Left kidney (tissue), 2 donors: Measurements from ENCODE around the gene TDRD12. TPM values are rescaled to one million over a fixed set of nuclear protein-coding genes. Genes with fewer than 3 reads are reported as not detected.
"Not testable (repeated sequence)": the region's sequence is repeated elsewhere in the genome, so short reads cannot be mapped to it uniquely, and the experiment has no call there.

Experiments used
- DNase-seq: peaks from one replicate; pipeline ENCODE4 v3.0.0-alpha.2; 2013
- polyA plus RNA-seq: library from polyadenylated mRNA; unstranded; fragments of 120-200 nt; gene quantifications from one replicate; pipeline ENCODE4 v1.2.1, GENCODE V29; 2013; ENCODE audit not compliant: insufficient read length

The TDRD12 gene
- polyA plus RNA-seq, 1 donor: 1.1 TPM

GRCh38 chr19:32693151-32694108 lies 26.1 kb upstream of the TDRD12 start:
- DNase-seq: not testable (repeated sequence)

- DNase-seq: not testable (repeated sequence)
Measured at GRCh38 chr19:32694316-32694715, 25.3 kb upstream of the TDRD12 start.

DNA sequence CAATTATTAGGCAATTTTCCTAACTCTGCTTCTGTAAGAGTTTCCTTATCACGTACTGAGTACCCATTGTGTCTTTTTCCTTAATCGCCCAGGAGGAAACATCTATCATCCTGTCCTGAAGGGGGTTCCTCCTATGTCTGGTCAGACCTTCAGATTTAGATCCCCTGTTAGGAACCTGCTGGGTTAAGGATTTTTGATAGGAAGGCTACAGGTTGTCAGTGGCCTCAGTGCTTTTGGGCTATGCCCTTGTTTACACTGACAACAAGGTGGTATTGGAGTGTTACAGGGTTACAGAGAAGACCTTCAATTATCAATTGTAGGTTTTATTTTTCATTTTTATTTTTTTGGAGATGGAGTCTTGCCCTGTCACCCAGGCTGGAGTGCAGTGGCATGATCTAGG lies 24.7 kb upstream of the TDRD12 start:
- not testable (repeated sequence) for DNase-seq

DNA sequence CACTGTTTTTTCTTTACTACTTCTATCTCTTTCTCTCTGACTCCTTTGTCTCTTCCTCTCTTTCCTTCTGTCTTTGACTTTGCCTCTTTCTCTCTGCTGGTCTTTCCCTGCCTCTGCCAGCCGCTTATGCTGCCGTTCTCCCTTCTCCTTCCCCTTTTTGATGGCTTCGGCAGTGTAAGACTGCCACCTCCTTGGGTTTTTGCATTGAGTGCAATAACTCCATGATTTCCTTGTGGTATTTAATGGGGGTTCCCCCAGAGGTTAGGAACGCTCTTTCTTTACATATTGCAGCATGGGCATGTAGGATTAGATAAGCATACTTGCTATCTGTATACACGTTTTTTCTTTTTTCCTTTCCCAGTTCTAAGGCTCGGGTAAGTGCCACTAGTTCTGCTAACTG lies 24.1 kb upstream of the TDRD12 start:
- not testable (repeated sequence) for DNase-seq

GRCh38 chr19:32696771-32697170 lies 22.8 kb upstream of the TDRD12 start:
- DNase-seq: not testable (repeated sequence)

- not testable (repeated sequence) for DNase-seq
Measured at GRCh38 chr19:32700129-32700528, 19.4 kb upstream of the TDRD12 start.

- no peak for DNase-seq
Measured at GRCh38 chr19:32702010-32702409, 17.6 kb upstream of the TDRD12 start.

- not testable (repeated sequence) for DNase-seq
Measured at GRCh38 chr19:32704006-32704405, 15.6 kb upstream of the TDRD12 start.

- no peak for DNase-seq
Measured at GRCh38 chr19:32708457-32708856, 11.1 kb upstream of the TDRD12 start.

DNA sequence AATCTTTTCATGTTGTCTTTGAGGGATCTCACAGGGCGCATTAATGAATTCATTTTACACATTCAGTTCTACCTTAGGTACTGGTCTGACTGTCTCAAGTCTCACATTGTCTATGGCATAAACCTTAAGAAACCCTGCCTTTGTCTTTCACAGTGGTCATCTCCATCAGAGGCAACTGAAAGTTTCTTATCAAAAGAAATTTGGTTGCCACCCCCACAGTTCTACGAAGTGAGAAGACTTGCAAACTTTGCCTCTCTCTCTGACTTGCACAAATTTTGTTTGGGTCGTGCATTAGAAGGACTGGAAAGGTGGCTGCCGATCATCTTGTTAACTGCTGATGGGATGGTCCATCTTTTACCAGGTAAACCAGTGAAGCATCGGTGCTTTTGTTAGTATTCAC lies 10.5 kb upstream of the TDRD12 start:
- no peak for DNase-seq

- no peak for DNase-seq
Measured at GRCh38 chr19:32711747-32712146, 7.8 kb upstream of the TDRD12 start.

GRCh38 chr19:32716203-32716602 lies 3.4 kb upstream of the TDRD12 start:
- not testable (repeated sequence) for DNase-seq

DNA sequence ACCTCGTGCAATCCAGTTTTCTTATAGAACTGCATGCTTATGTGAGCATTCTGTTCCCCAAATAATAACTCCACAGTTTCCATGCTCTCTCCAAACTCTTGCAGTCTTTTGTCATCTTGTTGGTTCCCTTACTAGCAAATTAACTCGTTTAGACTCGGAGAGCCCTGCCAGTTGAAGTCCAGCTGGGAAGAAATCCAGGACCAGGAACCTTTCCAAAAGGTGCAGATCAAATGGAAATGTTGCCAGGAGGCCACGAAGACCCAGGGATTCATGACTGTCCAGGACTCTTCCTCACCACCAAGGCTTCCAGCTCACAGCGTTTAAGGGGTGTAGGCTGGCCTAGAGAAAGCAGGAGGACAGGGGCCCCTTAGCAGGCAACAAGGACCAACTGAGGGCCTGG lies 2.1 kb upstream of the TDRD12 start:
- DNase-seq: no peak

DNA sequence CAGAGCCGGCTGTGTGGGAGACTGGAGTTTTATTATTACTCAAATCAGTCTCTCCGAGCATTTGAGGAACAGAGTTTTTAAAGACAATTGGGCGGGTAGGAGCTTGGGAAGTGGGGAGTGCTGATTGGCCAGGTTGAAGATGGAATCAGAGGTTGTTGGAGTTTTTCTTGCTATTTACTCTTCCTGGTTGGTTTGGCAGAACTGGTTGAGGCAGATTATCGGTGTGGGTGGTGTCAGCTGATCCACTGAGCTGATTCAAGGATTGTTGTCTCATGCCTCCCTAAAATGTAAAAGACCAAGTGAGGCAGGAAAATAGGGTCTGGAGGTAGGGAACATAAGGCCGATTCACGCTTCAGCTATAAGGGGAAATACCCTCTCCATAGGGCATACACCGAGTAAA lies 1.3 kb upstream of the TDRD12 start:
- no peak for DNase-seq

GRCh38 chr19:32720216-32720935 lies 809 bp downstream of the TDRD12 start:
- DNase-seq: no peak

GRCh38 chr19:32720936-32721250 lies 1.3 kb downstream of the TDRD12 start:
- no peak for DNase-seq

- no peak for DNase-seq
Measured at GRCh38 chr19:32735936-32736335, 16.4 kb downstream of the TDRD12 start.

GRCh38 chr19:32743021-32743420 lies 23.5 kb downstream of the TDRD12 start:
- no peak for DNase-seq

DNA sequence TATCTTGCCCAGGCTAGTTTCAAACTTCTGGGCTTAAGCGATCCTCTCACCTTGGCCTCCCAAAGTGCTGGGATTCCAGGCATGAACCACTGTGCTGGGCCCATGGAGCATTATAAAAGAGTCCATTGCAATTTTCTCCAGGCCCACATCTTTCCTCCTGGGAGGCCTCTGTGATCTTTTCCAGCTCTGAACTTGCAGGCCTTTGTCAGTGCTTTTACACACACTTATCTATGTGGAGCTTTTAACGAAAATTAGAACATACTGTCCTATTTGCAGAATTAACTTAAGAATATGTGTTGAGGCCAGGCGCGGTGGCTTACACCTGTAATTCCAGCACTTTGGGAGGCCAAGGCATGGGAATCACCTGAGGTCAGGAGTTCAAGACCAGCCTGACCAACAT lies 23.9 kb downstream of the TDRD12 start:
- DNase-seq: no peak

DNA sequence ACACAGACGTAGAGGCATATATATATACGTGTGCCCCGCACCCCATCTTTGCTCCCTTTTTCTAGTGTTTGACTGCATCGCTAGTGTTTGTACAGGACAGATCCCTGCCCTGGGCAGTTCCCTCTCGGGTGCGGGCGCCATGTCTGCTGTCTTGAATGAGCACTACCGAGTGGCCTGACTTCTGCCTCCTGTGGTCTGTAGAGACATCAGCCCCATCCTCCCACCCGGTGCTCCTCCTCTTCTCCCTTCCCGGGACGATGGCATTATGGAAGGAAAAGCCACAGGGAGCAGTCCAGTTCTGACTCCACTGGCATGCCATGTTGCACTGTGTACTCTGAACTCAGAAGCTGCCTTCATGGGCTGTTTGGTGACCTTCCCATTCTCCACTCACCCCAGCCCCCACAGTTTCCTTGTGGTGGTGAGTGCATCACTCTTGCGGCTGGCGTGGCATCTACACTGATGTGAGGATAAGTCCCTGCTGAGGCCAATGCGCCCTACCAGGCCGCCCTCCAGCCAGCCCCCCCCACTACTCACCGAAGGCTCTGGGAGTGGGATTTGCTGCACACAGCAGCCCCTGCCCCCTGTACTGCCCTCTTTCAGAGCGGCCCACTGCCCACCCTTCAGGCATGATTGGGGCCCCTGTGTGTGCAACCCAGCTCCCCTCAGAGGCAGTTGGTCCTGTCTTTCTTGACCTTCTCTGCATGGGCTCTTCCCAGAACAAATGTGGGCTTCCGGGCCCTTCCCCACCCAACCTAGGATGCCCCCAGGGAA lies 25.2 kb downstream of the TDRD12 start:
- no peak for DNase-seq

- DNase-seq: not testable (repeated sequence)
Measured at GRCh38 chr19:32745594-32746251, 26.2 kb downstream of the TDRD12 start.

- not testable (repeated sequence) for DNase-seq
Measured at GRCh38 chr19:32746631-32747196, 27.1 kb downstream of the TDRD12 start.
